ENCODE results near the gene PNMA8C.

The PNMA8C gene

GRCh38 chr19:46428239-46429135, at the start of gene PNMA8C:
Gene PNMA8C, minus strand, starts transcription at chr19:46428936. Its CDS starts 577 bp downstream, at chr19:46428359.
- no peak within 1 kb of the TSS for H3K27ac Mint-ChIP-seq
- no peaks in the 10 kb centered on the region for H3K36me3 Mint-ChIP-seq
- H3K9me3 Mint-ChIP-seq (ENCODE audit: low read depth) = no peaks in the 10 kb centered on the region
- peaks cover 47% of the 10 kb centered on the region for H3K27me3 Mint-ChIP-seq
- H3K4me1 Mint-ChIP-seq (ENCODE audit: low read depth) = peaks cover 23% of the 10 kb centered on the region
- peak within 1 kb of the TSS; percentile 69 for H3K4me3 Mint-ChIP-seq

- Mint-ChIP-seq H3K36me3 (no peaks in the 10 kb centered on the region), H3K27ac (no peak overlapping the region), H3K4me3 (no peak overlapping the region), H3K9me3 (ENCODE audit: low read depth) (no peaks in the 10 kb centered on the region), H3K27me3 (peaks cover 31% of the 10 kb centered on the region), H3K4me1 (ENCODE audit: low read depth) (peaks cover 3% of the 10 kb centered on the region)
These were observed 47.2 kb upstream of the PNMA8C start for GRCh38 chr19:46475986-46476385.

- Mint-ChIP-seq H3K4me3 (no peak overlapping the region), H3K9me3 (ENCODE audit: low read depth) (no peaks in the 10 kb centered on the region), H3K4me1 (ENCODE audit: low read depth) (peaks cover 3% of the 10 kb centered on the region), H3K27me3 (peaks cover 27% of the 10 kb centered on the region), H3K27ac (no peak overlapping the region), H3K36me3 (no peaks in the 10 kb centered on the region)
These were observed 45.5 kb upstream of the PNMA8C start for GRCh38 chr19:46474211-46474610.

- Mint-ChIP-seq H3K27me3 (peaks cover 27% of the 10 kb centered on the region), H3K36me3 (no peaks in the 10 kb centered on the region), H3K27ac (no peak overlapping the region), H3K9me3 (ENCODE audit: low read depth) (no peaks in the 10 kb centered on the region), H3K4me3 (no peak overlapping the region), H3K4me1 (ENCODE audit: low read depth) (peaks cover 1% of the 10 kb centered on the region)
These were observed 43.9 kb upstream of the PNMA8C start for GRCh38 chr19:46472592-46472991.

- H3K4me1 Mint-ChIP-seq (ENCODE audit: low read depth) = peaks cover 1% of the 10 kb centered on the region
- H3K27me3 Mint-ChIP-seq = peaks cover 27% of the 10 kb centered on the region
- H3K36me3 Mint-ChIP-seq = no peaks in the 10 kb centered on the region
- H3K9me3 Mint-ChIP-seq (ENCODE audit: low read depth) = no peaks in the 10 kb centered on the region
- no peak overlapping the region for H3K4me3 Mint-ChIP-seq
- no peak overlapping the region for H3K27ac Mint-ChIP-seq
These were observed 43.2 kb upstream of the PNMA8C start for GRCh38 chr19:46471811-46472543.

- Mint-ChIP-seq H3K27me3 (peaks cover 27% of the 10 kb centered on the region), H3K27ac (no peak within 1 kb of the TSS), H3K36me3 (no peaks in the 10 kb centered on the region), H3K4me1 (ENCODE audit: low read depth) (peaks cover 1% of the 10 kb centered on the region), H3K4me3 (no peak within 1 kb of the TSS), H3K9me3 (ENCODE audit: low read depth) (no peaks in the 10 kb centered on the region)
These were observed 42.5 kb upstream of the PNMA8C start, which contains the start of gene PNMA8A for GRCh38 chr19:46471116-46471733. Gene PNMA8A, minus strand, starts transcription at chr19:46471563. Its CDS starts 528 bp downstream, at chr19:46471035.

GRCh38 chr19:46470376-46470775, 41.6 kb upstream of the PNMA8C start:
- H3K9me3 Mint-ChIP-seq (ENCODE audit: low read depth) = no peaks in the 10 kb centered on the region
- no peaks in the 10 kb centered on the region for H3K36me3 Mint-ChIP-seq
- no peak overlapping the region for H3K27ac Mint-ChIP-seq
- peaks cover 26% of the 10 kb centered on the region for H3K27me3 Mint-ChIP-seq
- H3K4me1 Mint-ChIP-seq (ENCODE audit: low read depth) = peaks cover 1% of the 10 kb centered on the region
- no peak overlapping the region for H3K4me3 Mint-ChIP-seq

- no peak overlapping the region for H3K27ac Mint-ChIP-seq
- no peaks in the 10 kb centered on the region for H3K9me3 Mint-ChIP-seq (ENCODE audit: low read depth)
- H3K36me3 Mint-ChIP-seq = no peaks in the 10 kb centered on the region
- H3K4me3 Mint-ChIP-seq = no peak overlapping the region
- peaks cover 27% of the 10 kb centered on the region for H3K27me3 Mint-ChIP-seq
- H3K4me1 Mint-ChIP-seq (ENCODE audit: low read depth) = peaks cover 1% of the 10 kb centered on the region
These were observed 40.9 kb upstream of the PNMA8C start for GRCh38 chr19:46469541-46470185.

GRCh38 chr19:46466536-46467196, 37.9 kb upstream of the PNMA8C start:
- Mint-ChIP-seq H3K27me3 (peaks cover 7% of the 10 kb centered on the region), H3K36me3 (no peaks in the 10 kb centered on the region), H3K4me3 (no peak overlapping the region), H3K9me3 (ENCODE audit: low read depth) (no peaks in the 10 kb centered on the region), H3K27ac (no peak overlapping the region), H3K4me1 (ENCODE audit: low read depth) (no peaks in the 10 kb centered on the region)

GRCh38 chr19:46463516-46463915, 34.8 kb upstream of the PNMA8C start:
- H3K36me3 Mint-ChIP-seq = no peaks in the 10 kb centered on the region
- no peaks in the 10 kb centered on the region for H3K9me3 Mint-ChIP-seq (ENCODE audit: low read depth)
- peaks cover 9% of the 10 kb centered on the region for H3K27me3 Mint-ChIP-seq
- H3K4me3 Mint-ChIP-seq = no peak overlapping the region
- no peak overlapping the region for H3K27ac Mint-ChIP-seq
- no peaks in the 10 kb centered on the region for H3K4me1 Mint-ChIP-seq (ENCODE audit: low read depth)

- Mint-ChIP-seq H3K9me3 (ENCODE audit: low read depth) (no peaks in the 10 kb centered on the region), H3K4me1 (ENCODE audit: low read depth) (no peaks in the 10 kb centered on the region), H3K27ac (no peak overlapping the region), H3K4me3 (no peak overlapping the region), H3K36me3 (no peaks in the 10 kb centered on the region), H3K27me3 (peaks cover 12% of the 10 kb centered on the region)
These were observed 32.8 kb upstream of the PNMA8C start for GRCh38 chr19:46461537-46461936.

- no peaks in the 10 kb centered on the region for H3K36me3 Mint-ChIP-seq
- no peak overlapping the region for H3K4me3 Mint-ChIP-seq
- H3K9me3 Mint-ChIP-seq (ENCODE audit: low read depth) = no peaks in the 10 kb centered on the region
- peaks cover 12% of the 10 kb centered on the region for H3K27me3 Mint-ChIP-seq
- no peak overlapping the region for H3K27ac Mint-ChIP-seq
- H3K4me1 Mint-ChIP-seq (ENCODE audit: low read depth) = no peaks in the 10 kb centered on the region
These were observed 32.2 kb upstream of the PNMA8C start for GRCh38 chr19:46460981-46461380.

- Mint-ChIP-seq H3K27ac (no peak overlapping the region), H3K4me3 (no peak overlapping the region)
These were observed 31.3 kb upstream of the PNMA8C start for GRCh38 chr19:46460055-46460454.

GRCh38 chr19:46456930-46457329, 28.2 kb upstream of the PNMA8C start:
- no peaks in the 10 kb centered on the region for H3K36me3 Mint-ChIP-seq
- no peak overlapping the region for H3K27ac Mint-ChIP-seq
- H3K4me3 Mint-ChIP-seq = no peak overlapping the region
- no peaks in the 10 kb centered on the region for H3K9me3 Mint-ChIP-seq (ENCODE audit: low read depth)
- H3K27me3 Mint-ChIP-seq = peaks cover 9% of the 10 kb centered on the region
- no peaks in the 10 kb centered on the region for H3K4me1 Mint-ChIP-seq (ENCODE audit: low read depth)

More at GRCh38 chr19:46460055-46460454, 31.3 kb upstream of the PNMA8C start:
- Mint-ChIP-seq H3K27me3 (peaks cover 10% of the 10 kb centered on the region), H3K4me1 (ENCODE audit: low read depth) (no peaks in the 10 kb centered on the region), H3K36me3 (no peaks in the 10 kb centered on the region), H3K9me3 (ENCODE audit: low read depth) (no peaks in the 10 kb centered on the region)
